GM20000 (cell line): Measurements from ENCODE around the gene UBAC1.
A peak's percentile ranks its signal among the peaks of the same experiment; 100 is the strongest.

Experiments used
- DNase-seq: peaks from one replicate; pipeline ENCODE4 v3.0.0; 2012; ENCODE audit warnings: low spot score
- TF ChIP-seq, protein P1 (sequence below): IDR thresholded peaks from 2 replicates; pipeline ENCODE4 v1.5.1; 2012; ENCODE audit warnings: mild to moderate bottlenecking, control low read depth; ENCODE audit errors: extremely low read depth, missing control alignments

UBAC1 gene, protein sequence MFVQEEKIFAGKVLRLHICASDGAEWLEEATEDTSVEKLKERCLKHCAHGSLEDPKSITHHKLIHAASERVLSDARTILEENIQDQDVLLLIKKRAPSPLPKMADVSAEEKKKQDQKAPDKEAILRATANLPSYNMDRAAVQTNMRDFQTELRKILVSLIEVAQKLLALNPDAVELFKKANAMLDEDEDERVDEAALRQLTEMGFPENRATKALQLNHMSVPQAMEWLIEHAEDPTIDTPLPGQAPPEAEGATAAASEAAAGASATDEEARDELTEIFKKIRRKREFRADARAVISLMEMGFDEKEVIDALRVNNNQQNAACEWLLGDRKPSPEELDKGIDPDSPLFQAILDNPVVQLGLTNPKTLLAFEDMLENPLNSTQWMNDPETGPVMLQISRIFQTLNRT

DNA sequence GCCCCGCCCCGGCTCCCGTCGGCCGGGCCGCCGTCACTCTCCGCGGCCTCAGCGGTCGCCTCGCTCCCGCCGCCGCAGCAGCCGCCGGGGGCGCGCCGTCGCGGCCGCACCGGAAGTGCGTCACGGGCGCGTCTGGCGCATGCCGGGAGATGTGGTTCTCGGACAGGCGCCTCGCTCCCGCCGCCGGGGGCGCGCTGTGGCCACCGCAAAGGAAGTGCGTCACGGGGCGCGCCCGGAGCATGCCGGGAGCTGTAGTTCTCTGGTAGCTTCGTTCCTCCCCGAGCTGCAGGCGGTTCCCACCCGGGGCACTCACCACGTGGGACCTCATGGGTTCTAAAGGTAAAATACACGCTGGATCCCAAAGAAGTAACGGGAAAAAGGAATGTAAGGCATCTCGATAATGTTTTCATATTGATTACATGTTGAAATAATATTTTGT, at the start of gene UBAC1:
TSS of gene UBAC1 (minus strand) at position 97 of the 439 bp plus-strand sequence. CDS start 211 bp downstream, outside the sequence.
- TF ChIP-seq, protein P1, sequence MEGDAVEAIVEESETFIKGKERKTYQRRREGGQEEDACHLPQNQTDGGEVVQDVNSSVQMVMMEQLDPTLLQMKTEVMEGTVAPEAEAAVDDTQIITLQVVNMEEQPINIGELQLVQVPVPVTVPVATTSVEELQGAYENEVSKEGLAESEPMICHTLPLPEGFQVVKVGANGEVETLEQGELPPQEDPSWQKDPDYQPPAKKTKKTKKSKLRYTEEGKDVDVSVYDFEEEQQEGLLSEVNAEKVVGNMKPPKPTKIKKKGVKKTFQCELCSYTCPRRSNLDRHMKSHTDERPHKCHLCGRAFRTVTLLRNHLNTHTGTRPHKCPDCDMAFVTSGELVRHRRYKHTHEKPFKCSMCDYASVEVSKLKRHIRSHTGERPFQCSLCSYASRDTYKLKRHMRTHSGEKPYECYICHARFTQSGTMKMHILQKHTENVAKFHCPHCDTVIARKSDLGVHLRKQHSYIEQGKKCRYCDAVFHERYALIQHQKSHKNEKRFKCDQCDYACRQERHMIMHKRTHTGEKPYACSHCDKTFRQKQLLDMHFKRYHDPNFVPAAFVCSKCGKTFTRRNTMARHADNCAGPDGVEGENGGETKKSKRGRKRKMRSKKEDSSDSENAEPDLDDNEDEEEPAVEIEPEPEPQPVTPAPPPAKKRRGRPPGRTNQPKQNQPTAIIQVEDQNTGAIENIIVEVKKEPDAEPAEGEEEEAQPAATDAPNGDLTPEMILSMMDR = peak; percentile 18
- peak; percentile 100 for DNase-seq

DNA sequence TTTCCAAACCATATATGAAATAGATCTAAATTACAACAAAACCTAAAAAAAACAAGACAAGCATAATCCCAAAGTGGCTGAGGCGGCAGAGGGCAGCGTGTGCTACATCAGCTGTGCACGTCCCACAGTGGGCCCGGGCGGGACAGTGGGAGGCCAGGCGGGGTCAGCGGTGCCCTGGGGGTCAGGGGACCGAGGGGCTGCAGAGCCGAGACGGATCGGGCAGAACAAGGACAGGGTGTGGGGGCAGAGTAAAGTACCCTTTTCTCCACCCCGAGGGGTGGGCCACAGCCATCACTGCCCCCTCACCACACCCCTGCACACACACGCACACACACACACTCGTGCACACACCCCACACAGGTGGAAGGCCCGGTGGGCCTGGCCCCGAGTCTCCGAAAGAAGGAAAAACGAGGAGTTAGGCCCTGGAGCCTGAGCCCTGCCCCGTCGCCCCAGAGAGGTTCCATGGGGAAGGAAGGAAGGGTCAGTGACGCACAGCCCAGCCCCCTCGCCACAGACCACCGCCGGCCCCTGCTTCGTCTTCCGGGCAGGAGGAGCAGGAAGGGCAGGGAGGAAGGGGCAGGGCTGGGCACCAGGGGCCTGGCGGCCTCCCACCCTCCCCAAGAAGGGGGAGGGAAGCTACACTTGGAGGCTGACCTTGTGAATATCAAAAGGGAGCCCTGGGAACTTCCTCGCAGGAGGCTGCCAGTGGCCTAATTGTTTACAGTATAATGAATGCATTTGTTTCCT, 49.6 kb upstream of the UBAC1 start:
- no peak for DNase-seq
- TF ChIP-seq, protein P1 = no peak

DNA sequence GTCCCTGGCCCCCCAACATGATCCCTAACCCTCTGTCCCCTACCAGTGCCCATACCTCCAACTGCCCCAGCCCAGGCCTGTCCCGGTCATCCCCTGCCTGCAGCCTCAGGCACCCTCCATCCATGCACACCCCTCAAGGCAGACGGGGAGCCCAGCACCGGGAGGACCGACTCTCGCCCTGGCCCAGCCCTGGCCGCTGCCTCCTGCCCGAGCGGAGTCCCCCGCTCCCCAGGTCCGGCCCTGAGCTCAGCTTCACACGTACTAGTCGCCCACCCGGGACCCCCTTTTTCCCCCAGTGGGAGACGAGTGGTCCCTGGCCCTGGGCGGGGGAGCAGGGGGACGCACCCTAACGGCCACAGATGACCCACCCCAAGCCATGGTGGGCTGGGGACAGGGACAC, 49.0 kb upstream of the UBAC1 start:
- TF ChIP-seq, protein P1 = no peak
- DNase-seq = no peak

DNA sequence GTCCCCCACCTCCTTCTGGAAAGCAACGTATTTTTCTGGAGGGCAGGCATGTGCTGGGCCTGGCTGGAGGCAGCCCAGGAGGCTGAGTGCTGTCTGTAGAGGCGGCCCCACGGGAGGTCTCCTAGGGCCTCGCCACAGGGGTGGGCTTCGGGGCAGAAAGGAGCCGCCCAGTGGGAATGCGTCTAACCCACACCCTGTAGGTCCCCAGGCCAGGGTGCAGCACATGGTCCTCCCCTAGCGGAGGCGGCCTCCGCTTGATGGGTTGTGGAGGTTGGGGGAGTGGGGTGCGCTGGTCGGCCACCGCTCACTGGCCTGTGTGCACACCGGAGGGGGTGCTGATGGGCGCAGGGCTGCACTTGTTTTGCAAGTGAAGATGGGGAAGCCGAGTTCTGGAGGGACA, 48.3 kb upstream of the UBAC1 start:
- DNase-seq = no peak
- TF ChIP-seq, protein P1 = no peak

DNA sequence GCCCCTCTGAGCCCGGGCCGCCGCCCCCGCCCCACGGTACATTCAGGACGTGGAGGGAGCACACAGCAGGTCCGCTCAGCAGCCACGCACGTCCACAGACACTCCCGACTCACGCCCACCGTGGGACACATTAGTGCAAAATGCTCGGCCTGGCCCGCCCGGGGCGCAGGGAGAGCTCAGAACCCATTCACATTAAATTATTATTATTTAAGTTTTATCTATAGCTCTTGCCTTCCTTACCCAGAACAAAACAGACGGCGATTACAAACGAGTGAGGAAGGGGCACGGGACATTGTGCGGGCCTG, 47.5 kb upstream of the UBAC1 start:
- TF ChIP-seq, protein P1 = no peak
- no peak for DNase-seq

DNA sequence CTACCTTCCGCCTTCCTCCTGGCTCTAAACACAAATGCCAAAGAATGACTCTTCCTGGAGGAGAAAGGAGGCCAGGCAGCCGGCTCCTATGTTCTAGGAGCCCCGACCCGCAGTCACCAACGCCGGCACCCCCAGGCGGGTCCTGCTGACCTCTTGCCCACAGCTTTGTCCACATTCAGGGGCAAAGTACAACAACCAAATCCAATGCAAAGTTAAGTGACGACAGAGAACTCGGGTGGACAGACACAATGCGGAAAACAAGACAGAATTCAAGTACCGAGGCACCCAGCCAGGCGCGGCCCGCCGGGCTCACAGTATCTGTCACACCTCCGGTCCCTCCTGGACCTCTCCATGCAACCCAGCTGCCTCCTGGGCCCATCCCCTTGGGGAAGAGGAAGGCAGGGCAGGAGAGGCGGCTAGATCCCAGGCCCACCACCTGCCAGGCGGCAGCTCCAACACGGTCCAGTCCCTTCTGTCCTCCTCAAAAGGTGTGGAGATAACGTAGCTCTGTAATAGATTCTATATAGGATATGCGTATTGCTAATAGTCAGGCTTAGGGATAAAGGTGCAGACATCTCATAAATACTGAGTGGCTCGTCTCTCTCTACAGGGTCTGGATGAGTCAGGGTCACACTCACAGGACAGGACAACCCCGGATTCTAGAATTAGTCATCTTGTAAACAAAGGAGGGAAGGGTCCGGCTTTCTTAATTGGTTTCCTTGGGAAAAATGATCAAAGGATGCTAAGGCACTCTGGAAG, 46.9 kb upstream of the UBAC1 start:
- DNase-seq = no peak
- TF ChIP-seq, protein P1 = no peak
